Esophagus muscularis mucosa (tissue), 4 donors: ENCODE data around the gene IL4R. TPM values are rescaled to one million over a fixed set of nuclear protein-coding genes. Genes with fewer than 3 reads are reported as not detected.

ENCODE experiments used
- DNase-seq: peaks from one replicate; pipeline ENCODE4 v3.0.0-alpha.2; 2017; ENCODE audit errors: extremely low spot score
- H3K27ac ChIP-seq, 4 donors: fragments of 200-600 bp; sonication (generic); replicated peaks in 1 of 4; 1 replicate in 3 of 4; 2 replicates in 1 of 4; pipeline ENCODE4 v1.5.1; 2016 to 2019; ENCODE audit warnings: mild to moderate bottlenecking in 1 of 4
- H3K27me3 ChIP-seq, 4 donors: fragments of 200-600 bp; sonication (generic); one replicate each; pipeline versions ENCODE4 v1.5.1 to v1.6.0; 2016 to 2019
- H3K36me3 ChIP-seq, 4 donors: fragments of 200-600 bp; sonication (generic); one replicate each; pipeline ENCODE4 v1.5.1; 2016 to 2019
- H3K4me1 ChIP-seq, 4 donors: fragments of 200-600 bp; sonication (generic); one replicate each; pipeline ENCODE4 v1.5.1; 2016 to 2019
- H3K4me3 ChIP-seq, 4 donors: fragments of 200-600 bp; sonication (generic); 1 replicate in 2 of 4; 2 replicates in 2 of 4; pipeline ENCODE4 v1.5.1; 2016 to 2019; ENCODE audit warnings: mild to moderate bottlenecking in 4 of 4, moderate library complexity in 1 of 4
- H3K9me3 ChIP-seq, 4 donors: fragments of 200-600 bp; sonication (generic); 1 replicate in 3 of 4; 2 replicates in 1 of 4; pipeline ENCODE4 v1.5.1; 2016 to 2019
- CTCF ChIP-seq, 3 experiments: fragments of 200-600 bp in 2 of 3; fragments of 450-650 bp in 1 of 3; sonication (generic) in 2 of 3; IDR thresholded peaks; one replicate each; pipeline ENCODE4 v1.5.1; 2017 to 2019; ENCODE audit warnings: antibody characterized with exemption in 3 of 3, mild to moderate bottlenecking in 2 of 3, moderate library complexity in 1 of 3
- EP300 ChIP-seq: sonication (generic); formaldehyde crosslinking; IDR thresholded peaks from one replicate; pipeline ENCODE4 v1.6.1; 2017; ENCODE audit warnings: antibody characterized with exemption
- POLR2A ChIP-seq: fragments of 450-650 bp; IDR thresholded peaks from one replicate; pipeline ENCODE4 v1.6.1; 2017; ENCODE audit warnings: antibody characterized with exemption, moderate library complexity, mild to moderate bottlenecking, low read depth
- POLR2AphosphoS5 ChIP-seq, 2 donors: sonication (generic); formaldehyde crosslinking; IDR thresholded peaks; one replicate each; pipeline ENCODE4 v1.6.1; 2017; ENCODE audit warnings: antibody characterized with exemption in 2 of 2
- WGBS: methylation state at CpG from one replicate; pipeline ENCODE4 v1.1.5; 2018; 5-methylcytosine and 5-hydroxymethylcytosine counted together
- intact Hi-C: fragments of 100-400 bp; cut with DNase I; formaldehyde crosslinking; loops from one replicate; pipeline ENCODE4 v1.15.1; 2023
- total RNA-seq, 4 donors: library from RNA; depleted of rRNA; stranded (reverse); fragments of >200 nt; gene quantifications; one replicate each; pipeline versions ENCODE4 v1.1.0 to v1.2.1, GENCODE V29; 2016

IL4R gene
- total RNA-seq, 4 donors from 2014 or later: 72.7 to 167 (median 116) TPM

GRCh38 chr16:27303256-27304100 is 10.3 kb upstream of the IL4R start:
- no peak overlapping the region for H3K4me3 ChIP-seq
- H3K27ac ChIP-seq: no peak overlapping the region
- H3K4me1 ChIP-seq: peaks cover 0 to 14% (median 8%) of the 10 kb centered on the region in 4 donors
- no peaks in the 10 kb centered on the region for H3K36me3 ChIP-seq
- WGBS: 92% methylated on average over 12 of the region's 12 CpGs
- DNase-seq: no peak
- no peaks in the 10 kb centered on the region for H3K27me3 ChIP-seq
- intact Hi-C loops: no loop called here
- TF ChIP-seq EP300 (no peak), POLR2AphosphoS5 (IDR thresholded peaks at IDR 0.05) (no peak), POLR2A (no peak), CTCF (IDR thresholded peaks at IDR 0.05) (no peak)
- H3K9me3 ChIP-seq: no peaks in the 10 kb centered on the region

- no peaks in the 10 kb centered on the region for H3K36me3 ChIP-seq
- WGBS: 66% methylated on average over 2 of the region's 2 CpGs
- peaks cover 0 to 14% (median 8%) of the 10 kb centered on the region in 4 donors for H3K4me1 ChIP-seq
- TF ChIP-seq POLR2A (no peak), POLR2AphosphoS5 (IDR thresholded peaks at IDR 0.05) (no peak), EP300 (no peak), CTCF (IDR thresholded peaks at IDR 0.05) (no peak)
- H3K27me3 ChIP-seq: no peaks in the 10 kb centered on the region
- H3K9me3 ChIP-seq: no peaks in the 10 kb centered on the region
- no peak for DNase-seq
- H3K27ac ChIP-seq: no peak overlapping the region
- no peak overlapping the region for H3K4me3 ChIP-seq
- intact Hi-C loops: no loop called here
Observed at GRCh38 chr16:27304102-27304501, 9.7 kb upstream of the IL4R start.

DNA sequence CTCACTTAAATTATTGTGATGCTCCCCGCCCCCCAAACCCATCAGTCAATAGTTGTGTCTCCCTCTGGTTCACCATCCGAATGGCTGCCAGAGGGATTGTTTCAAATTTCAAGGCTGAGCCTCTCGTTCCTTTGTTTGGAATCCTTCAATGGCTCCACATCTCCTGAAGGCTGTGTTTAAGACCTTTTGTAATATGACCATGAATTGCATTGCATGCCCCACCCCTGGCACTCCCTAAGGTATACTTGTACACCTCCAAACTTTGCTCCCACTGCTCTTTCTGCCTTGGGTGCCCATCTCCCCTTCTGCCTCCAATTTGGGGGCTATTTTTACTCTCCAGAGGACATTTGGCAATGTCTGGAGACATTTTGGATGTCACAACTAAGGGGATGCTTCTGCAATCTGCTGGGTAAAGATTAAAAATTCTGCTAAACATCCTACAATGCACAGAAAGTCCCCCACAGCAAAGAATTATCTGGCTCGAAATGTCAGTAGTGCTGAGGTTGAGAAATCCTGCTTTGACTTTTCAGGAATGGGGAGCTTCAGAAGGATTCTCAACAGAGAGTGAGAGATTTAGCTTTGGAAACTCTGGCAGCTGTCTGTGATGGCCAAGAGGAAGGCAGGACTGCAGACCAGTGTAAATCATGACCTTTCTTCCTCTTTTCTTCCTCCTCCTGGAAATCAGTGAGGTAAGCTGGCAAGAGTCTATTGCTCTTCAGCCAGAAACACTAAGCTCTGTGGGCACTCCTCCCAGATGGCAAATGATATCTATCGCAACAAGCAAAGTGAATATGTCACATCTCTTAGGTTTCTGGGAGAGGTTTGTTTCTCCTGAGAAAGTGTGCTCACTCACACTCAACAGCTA is 8.7 kb upstream of the IL4R start:
- no peak for DNase-seq
- intact Hi-C loops: no loop called here
- peaks cover 0 to 14% (median 8%) of the 10 kb centered on the region in 4 donors for H3K4me1 ChIP-seq
- H3K27me3 ChIP-seq: no peaks in the 10 kb centered on the region
- no peaks in the 10 kb centered on the region for H3K9me3 ChIP-seq
- H3K4me3 ChIP-seq: no peak overlapping the region
- H3K36me3 ChIP-seq: no peaks in the 10 kb centered on the region
- no peak for TF ChIP-seq POLR2A
- TF ChIP-seq CTCF (IDR thresholded peaks at IDR 0.05): no peak
- no peak for TF ChIP-seq EP300
- no peak for TF ChIP-seq POLR2AphosphoS5 (IDR thresholded peaks at IDR 0.05)
- H3K27ac ChIP-seq: peak overlapping the region in 2 of 4 donors; percentile 20 to 26
- 72% methylated on average over 5 of the region's 5 CpGs for WGBS

GRCh38 chr16:27305839-27306442 is 7.8 kb upstream of the IL4R start:
- Histone ChIP-seq H3K27ac (peak overlapping the region in 1 of 4 donors; percentile 26), H3K9me3 (no peaks in the 10 kb centered on the region), H3K36me3 (no peaks in the 10 kb centered on the region), H3K4me1 (peaks cover 0 to 14% (median 8%) of the 10 kb centered on the region in 4 donors), H3K27me3 (no peaks in the 10 kb centered on the region), H3K4me3 (no peak overlapping the region)
- intact Hi-C loops: no loop called here
- whole genome bisulfite sequencing: 91% methylated on average over 9 of the region's 9 CpGs
- no peak for TF ChIP-seq EP300
- no peak for TF ChIP-seq POLR2A
- no peak for TF ChIP-seq POLR2AphosphoS5 (IDR thresholded peaks at IDR 0.05)
- TF ChIP-seq CTCF (IDR thresholded peaks at IDR 0.05): no peak
- no peak for DNase-seq
